Measurements from ENCODE around the gene ATP5F1B. TPM values are rescaled to one million over a fixed set of nuclear protein-coding genes. Genes with fewer than 3 reads are reported as not detected.
A peak's percentile ranks its signal among the peaks of the same experiment; 100 is the strongest.
"Not testable (repeated sequence)": the region's sequence is repeated elsewhere in the genome, so short reads cannot be mapped to it uniquely, and the experiment has no call there.

The ATP5F1B gene
- polyA plus RNA-seq, 6 donors from 2014 or later = 711 to 1,110 (median 809) TPM

DNA sequence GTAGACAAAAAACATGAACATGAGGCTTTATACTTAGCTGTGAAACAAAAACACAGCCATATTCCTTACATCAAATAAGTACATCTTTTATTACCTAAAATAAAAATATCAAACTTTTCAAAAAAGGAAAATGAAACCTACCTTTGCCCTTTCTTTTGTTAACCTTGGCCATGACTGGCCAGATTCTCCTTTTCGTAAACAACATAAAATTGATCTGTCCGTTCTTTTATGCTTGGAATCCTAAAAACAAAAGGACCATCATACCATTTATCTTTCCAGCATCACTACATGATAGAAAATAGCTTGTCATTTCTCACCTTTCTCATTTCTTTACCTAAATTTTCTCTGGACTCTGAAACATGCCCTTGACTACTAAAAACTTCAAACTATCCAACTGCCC, 25.8 kb upstream of the ATP5F1B start:
- peak overlapping the region in 2 of 6 donors; percentile 22 to 45 for H3K27ac Mint-ChIP-seq
- no peaks in the 10 kb centered on the region for H3K27me3 Mint-ChIP-seq
- peaks cover 0 to 4% of the 10 kb centered on the region in 2 donors for H3K36me3 Mint-ChIP-seq
- no peaks in the 10 kb centered on the region for H3K9me3 Mint-ChIP-seq
- no peak for DNase-seq
- no peak for ATAC-seq (ENCODE audit: low read depth in 2 of 2)
- H3K4me3 Mint-ChIP-seq = no peak overlapping the region
- H3K4me1 Mint-ChIP-seq = peaks cover 4 to 29% (median 19%) of the 10 kb centered on the region in 3 donors

DNA sequence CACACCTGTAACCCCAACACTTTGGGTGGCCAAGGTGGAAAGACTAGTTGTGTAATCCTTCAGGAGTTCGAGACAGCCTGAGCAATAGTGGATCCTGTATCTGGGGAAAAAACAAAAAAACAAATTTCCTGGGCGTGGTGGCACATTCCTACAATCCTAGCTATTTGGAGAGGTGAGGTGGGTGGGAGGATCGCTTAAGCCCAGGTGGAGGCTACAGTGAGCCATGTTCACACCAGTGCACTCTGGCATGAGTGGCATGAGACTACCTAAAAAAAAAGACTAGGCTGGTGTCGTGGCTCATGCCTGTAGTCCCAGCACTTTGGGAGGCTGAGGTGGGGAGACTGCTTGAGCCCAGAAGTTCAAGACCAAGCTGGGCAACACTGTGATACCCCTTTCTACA, 25.1 kb upstream of the ATP5F1B start:
- Mint-ChIP-seq H3K36me3 (peaks cover 0 to 4% of the 10 kb centered on the region in 2 donors), H3K27me3 (no peaks in the 10 kb centered on the region), H3K9me3 (no peaks in the 10 kb centered on the region), H3K4me1 (peaks cover 4 to 24% (median 14%) of the 10 kb centered on the region in 3 donors), H3K27ac (no peak overlapping the region), H3K4me3 (no peak overlapping the region)
- DNase-seq = no peak
- no peak for ATAC-seq (ENCODE audit: low read depth in 2 of 2)

DNA sequence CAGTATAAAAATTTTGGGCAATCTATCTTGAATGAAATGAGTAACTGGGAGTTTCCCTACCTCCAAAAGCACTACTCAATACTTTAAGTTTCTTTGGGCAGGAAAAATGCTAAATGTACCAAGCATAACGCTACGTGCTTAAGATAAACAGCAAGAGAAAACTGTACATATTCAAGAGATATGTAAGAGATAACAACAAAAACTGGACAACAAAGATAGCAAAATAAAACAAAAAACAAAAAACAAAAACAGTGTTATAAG, 22.3 kb upstream of the ATP5F1B start:
- no peak overlapping the region for H3K4me3 Mint-ChIP-seq
- DNase-seq (no peak), ATAC-seq (ENCODE audit: low read depth in 2 of 2) (no peak)
- no peaks in the 10 kb centered on the region for H3K27me3 Mint-ChIP-seq
- peaks cover 0 to 6% of the 10 kb centered on the region in 2 donors for H3K36me3 Mint-ChIP-seq
- peaks cover 2 to 13% (median 10%) of the 10 kb centered on the region in 3 donors for H3K4me1 Mint-ChIP-seq
- peak overlapping the region in 1 of 6 donors; percentile 49 for H3K27ac Mint-ChIP-seq
- H3K9me3 Mint-ChIP-seq = no peaks in the 10 kb centered on the region

DNA sequence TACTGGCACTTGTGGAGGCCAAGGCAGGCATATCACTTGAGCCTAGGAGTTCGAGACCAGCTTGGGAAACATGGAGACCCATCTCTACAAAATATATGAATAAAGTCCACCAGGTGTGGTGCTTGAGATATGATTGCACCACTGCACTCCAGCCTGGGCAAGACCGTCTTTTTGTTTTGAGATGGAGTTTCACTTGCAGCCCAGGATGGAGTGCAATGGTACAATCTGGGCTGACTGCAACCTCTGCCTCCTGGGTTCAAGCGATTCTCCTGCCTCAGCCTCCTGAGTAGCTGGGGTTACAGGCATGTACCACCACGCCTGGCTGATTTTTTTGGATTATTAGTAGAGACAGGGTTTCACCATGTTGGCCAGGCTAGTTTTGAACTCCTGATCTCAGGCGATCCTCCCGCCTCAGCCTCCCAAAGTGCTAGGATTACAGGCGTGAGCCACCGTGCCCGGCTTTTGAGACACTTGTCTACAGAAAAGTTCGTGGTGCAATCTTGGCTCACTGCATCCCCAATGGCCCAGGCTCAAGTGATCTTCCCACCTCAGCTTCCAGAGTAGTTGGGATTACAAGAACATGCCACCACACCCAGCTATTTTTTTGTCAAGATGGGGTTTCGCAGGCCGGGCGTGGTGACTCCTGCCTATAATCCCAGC, 16.3 kb upstream of the ATP5F1B start:
- no peak for DNase-seq
- Mint-ChIP-seq H3K9me3 (no peaks in the 10 kb centered on the region), H3K4me3 (no peak overlapping the region), H3K27ac (peak overlapping the region in 3 of 6 donors; percentile 10 to 41 (median 28)), H3K27me3 (no peaks in the 10 kb centered on the region), H3K36me3 (peaks cover 0 to 6% of the 10 kb centered on the region in 2 donors), H3K4me1 (peaks cover 0 to 5% (median 0%) of the 10 kb centered on the region in 3 donors)
- no peak for ATAC-seq (ENCODE audit: low read depth in 2 of 2)

DNA sequence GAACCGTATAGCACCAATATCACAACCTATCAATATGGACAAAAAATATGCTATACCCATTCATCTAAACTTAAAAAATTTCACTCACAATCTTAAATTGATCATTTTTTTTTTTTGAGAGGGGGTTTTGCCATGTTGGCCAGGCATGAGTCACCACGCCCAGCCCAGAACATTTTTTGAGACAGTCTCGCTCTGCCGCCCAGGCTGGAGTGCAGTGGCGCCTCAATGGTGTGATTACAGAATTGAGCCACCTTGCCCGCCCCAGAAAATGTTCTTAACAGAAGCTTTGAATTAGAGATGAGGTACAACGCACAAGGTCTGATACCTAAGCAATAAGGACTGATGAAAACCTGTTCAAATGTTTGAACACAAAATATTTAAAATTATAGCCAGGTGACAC, 15.8 kb upstream of the ATP5F1B start:
- H3K27me3 Mint-ChIP-seq = no peaks in the 10 kb centered on the region
- H3K4me3 Mint-ChIP-seq = no peak overlapping the region
- H3K27ac Mint-ChIP-seq = peak overlapping the region in 1 of 6 donors; percentile 38
- H3K36me3 Mint-ChIP-seq = peaks cover 0 to 6% of the 10 kb centered on the region in 2 donors
- no peaks in the 10 kb centered on the region for H3K9me3 Mint-ChIP-seq
- DNase-seq (no peak), ATAC-seq (ENCODE audit: low read depth in 2 of 2) (peak in 1 of 2 donors; percentile 32)
- H3K4me1 Mint-ChIP-seq = peaks cover 0 to 5% (median 0%) of the 10 kb centered on the region in 3 donors

DNA sequence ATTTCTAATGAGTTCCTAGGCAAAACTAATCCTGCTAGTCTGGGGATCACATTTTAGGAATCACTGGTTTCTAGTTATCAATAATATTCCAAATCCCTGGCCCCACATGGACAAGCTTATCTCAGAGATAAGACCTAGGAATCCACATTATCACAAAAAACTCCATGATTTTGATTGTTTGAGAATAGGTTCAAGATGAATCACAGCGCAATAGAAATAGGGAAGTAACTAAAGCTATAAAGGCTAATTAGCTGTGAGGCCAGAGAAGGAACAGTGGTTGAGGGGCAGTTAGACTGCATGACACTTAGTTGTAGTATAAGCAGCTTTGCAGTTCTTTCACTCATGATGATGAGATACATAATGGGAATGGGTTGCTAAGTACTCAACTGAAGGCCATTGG, 13.1 kb upstream of the ATP5F1B start:
- Mint-ChIP-seq H3K36me3 (peaks cover 0 to 6% of the 10 kb centered on the region in 2 donors), H3K4me3 (no peak overlapping the region), H3K9me3 (peaks cover 0 to 8% (median 4%) of the 10 kb centered on the region in 7 donors), H3K4me1 (peaks cover 0 to 5% (median 0%) of the 10 kb centered on the region in 3 donors), H3K27me3 (no peaks in the 10 kb centered on the region), H3K27ac (peak overlapping the region in 3 of 6 donors; percentile 35 to 47 (median 36))
- ATAC-seq (ENCODE audit: low read depth in 2 of 2) = peak in 1 of 2 donors; percentile 43
- DNase-seq = no peak

DNA sequence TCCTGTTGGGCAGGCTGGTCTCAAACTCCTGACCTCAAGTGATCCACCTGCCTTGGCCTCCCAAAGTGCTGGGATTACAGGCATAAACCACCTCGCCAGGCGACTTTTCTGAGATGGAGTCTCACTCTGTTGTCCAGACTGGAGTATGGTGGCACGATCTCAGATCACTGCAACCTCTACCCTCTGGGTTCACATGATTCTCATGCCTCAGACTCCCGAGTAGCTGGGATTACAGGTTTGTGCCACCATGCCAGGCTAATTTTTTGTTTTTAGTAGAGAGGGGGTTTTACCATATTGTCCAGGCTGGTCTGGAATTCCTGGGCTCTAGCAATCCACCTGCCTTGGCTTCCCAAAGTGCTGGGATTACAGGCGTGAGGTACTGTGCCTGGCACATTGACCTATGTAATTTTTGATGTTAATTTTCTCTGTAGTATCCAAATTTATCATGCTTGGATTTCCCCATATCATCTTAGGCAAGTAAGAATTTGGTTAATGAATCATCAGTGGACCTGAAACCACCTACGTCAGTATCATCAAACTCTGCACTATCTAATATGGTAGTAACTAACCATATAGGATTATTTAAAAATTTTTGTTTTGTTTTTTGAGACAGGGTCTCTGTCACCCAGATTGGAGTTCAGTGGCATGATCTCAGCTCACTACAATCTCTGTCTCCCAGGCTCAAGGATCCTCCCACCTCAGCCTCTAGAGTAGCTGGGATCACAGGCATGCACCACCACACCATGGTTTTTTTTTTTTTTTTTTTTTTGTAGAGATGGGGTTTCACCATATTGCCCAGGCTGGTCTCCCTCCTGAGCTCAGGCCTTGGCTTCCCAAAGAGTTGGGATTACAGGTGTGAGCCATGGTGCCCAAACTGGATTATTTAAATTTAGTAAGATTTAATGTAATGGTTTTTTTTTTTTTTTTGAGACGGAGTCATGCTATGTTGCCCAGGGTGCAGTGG, 11.9 kb upstream of the ATP5F1B start:
- Mint-ChIP-seq H3K27ac (peak overlapping the region in 1 of 6 donors; percentile 74), H3K4me1 (no peaks in the 10 kb centered on the region), H3K4me3 (no peak overlapping the region), H3K36me3 (peaks cover 0 to 10% of the 10 kb centered on the region in 2 donors), H3K9me3 (peaks cover 0 to 18% (median 14%) of the 10 kb centered on the region in 7 donors), H3K27me3 (no peaks in the 10 kb centered on the region)
- DNase-seq (no peak), ATAC-seq (ENCODE audit: low read depth in 2 of 2) (peak in 1 of 2 donors; percentile 25)

DNA sequence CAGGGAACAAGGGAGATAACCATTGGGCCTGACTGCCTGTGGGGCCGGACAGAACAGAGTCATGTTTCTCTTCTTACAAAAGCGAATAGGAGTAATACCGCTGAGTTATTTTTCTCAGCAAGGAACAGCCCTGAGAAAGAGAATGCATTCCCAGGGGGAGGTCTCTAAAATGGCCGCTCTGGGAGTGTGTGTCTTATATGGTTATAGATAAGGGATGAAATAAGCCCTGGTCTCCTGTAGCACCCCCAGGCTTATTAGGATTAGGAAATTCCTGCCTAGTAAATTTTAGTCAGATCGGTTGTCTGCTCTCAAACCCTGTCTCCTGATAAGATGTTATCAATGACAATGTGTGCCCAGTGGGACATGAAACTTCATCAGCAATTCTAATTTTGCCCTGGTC, 8.0 kb upstream of the ATP5F1B start:
- H3K27ac Mint-ChIP-seq = peak overlapping the region in 1 of 6 donors; percentile 13

DNA sequence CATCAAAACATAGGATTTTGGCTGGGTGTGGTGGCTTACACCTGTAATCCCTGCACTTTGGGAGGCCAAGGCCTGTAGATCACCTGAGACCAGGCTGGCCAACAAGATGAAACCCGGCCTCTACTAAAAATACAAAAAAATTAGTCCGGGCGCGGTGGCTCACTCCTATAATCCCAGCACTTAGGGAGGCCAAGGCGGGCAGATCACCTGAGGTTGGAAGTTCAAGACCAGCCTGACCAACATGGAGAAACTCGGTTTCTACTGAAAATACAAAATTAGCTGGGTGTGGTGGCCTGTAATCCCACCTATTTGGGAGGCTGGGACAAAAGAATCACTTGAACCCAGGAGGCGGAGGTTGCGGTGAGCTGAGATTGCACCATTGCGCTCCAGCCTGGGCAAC, 2.2 kb upstream of the ATP5F1B start:
- peak overlapping the region in 1 of 6 donors; percentile 77 for H3K27ac Mint-ChIP-seq

More for the DNA sequence above, 8.0 kb upstream of the ATP5F1B start:
- not testable (repeated sequence) for ATAC-seq (ENCODE audit: low read depth in 2 of 2); H3K4me3 Mint-ChIP-seq; H3K27me3 Mint-ChIP-seq; H3K4me1 Mint-ChIP-seq; DNase-seq
- Mint-ChIP-seq H3K36me3 (peaks cover 0 to 12% of the 10 kb centered on the region in 2 donors), H3K9me3 (peaks cover 0 to 20% (median 16%) of the 10 kb centered on the region in 7 donors)

DNA sequence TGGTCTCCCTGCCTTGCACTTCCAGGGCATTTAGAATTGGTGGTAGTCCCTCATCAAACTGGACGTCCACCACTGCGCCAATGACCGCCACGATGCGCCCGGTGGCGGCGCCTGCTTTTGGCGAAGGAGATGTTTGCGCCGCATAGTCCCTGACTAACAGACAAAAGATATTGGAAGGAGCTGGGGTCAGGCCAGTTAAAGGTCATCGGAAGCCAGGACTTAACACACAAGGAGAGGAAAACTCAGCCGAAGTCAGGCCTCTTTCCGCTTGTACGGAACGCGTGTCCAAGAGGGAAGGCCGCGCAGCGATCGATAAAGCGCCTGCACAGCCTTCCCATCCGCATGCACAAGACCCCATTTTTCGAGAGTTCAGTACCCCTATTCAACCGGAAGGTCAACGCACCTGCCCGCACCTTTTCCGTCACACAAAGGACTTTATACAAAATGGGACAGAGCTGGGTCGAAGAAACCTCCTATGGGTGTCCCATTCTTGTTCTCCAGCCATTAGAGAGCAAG, 525 bp downstream of the ATP5F1B start:
- Mint-ChIP-seq H3K4me3 (peak overlapping the region; percentile 79 to 98 (median 96)), H3K4me1 (peaks cover 11 to 32% (median 24%) of the 10 kb centered on the region in 3 donors)
- ATAC-seq (ENCODE audit: low read depth in 2 of 2) = no peak

More for the DNA sequence above, 2.2 kb upstream of the ATP5F1B start:
- H3K36me3 Mint-ChIP-seq = peaks cover 7 to 13% of the 10 kb centered on the region in 2 donors
- H3K27me3 Mint-ChIP-seq; DNase-seq; H3K9me3 Mint-ChIP-seq; ATAC-seq (ENCODE audit: low read depth in 2 of 2): not testable (repeated sequence)
- H3K4me1 Mint-ChIP-seq = peaks cover 11 to 32% (median 24%) of the 10 kb centered on the region in 3 donors
- peak overlapping the region in 2 of 8 donors; percentile 15 to 57 for H3K4me3 Mint-ChIP-seq

DNA sequence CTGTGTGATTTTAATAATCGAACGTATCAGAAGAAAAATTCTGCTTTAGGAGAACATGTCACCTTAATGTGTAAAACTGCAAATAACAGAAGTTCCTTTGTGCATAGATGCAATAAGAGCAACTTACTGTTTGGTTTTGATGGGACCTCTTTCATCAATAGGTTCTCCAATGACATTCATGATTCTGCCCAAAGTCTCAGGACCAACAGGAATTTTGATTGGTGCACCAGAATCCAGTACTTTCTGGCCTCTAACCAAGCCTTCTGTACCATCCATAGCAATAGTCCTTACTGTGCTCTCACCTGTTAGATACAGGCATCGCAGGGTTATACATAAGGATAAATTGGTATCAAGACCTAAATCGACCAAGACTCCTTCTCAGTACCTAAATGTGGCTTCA, 1.1 kb downstream of the ATP5F1B start:
- H3K4me3 Mint-ChIP-seq = peak overlapping the region; percentile 79 to 98 (median 96)
- no peak for ATAC-seq (ENCODE audit: low read depth in 2 of 2)
- peaks cover 11 to 35% (median 24%) of the 10 kb centered on the region in 3 donors for H3K4me1 Mint-ChIP-seq
- H3K27me3 Mint-ChIP-seq = no peaks in the 10 kb centered on the region
- no peaks in the 10 kb centered on the region for H3K9me3 Mint-ChIP-seq
- H3K27ac Mint-ChIP-seq = peak overlapping the region; percentile 65 to 99 (median 98)
- DNase-seq = no peak
- H3K36me3 Mint-ChIP-seq = peaks cover 12 to 18% of the 10 kb centered on the region in 2 donors

More for the DNA sequence above, 525 bp downstream of the ATP5F1B start:
- no peak for DNase-seq
- Mint-ChIP-seq H3K27me3 (no peaks in the 10 kb centered on the region), H3K9me3 (no peaks in the 10 kb centered on the region), H3K27ac (peak overlapping the region; percentile 95 to 99 (median 98)), H3K36me3 (peaks cover 12% of the 10 kb centered on the region in 2 donors)

DNA sequence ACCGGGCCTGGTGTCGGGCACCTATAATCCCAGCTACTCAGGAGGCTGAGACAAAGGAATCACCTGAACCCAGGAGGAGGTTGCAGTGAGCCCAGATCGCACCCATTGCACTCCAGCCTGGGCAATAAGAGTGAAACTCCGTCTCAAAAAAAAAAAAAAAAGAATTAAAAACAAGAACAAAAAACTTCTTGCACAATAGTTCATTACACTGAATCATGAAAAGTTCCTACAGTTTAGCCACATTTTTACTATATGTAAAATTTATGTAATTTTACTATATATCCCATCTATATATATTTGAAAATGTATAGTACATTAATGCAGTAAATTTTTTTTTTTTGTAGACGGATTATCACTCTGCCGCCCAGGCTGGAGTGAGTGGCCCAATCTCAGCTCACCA, 4.6 kb downstream of the ATP5F1B start:
- H3K27me3 Mint-ChIP-seq = no peaks in the 10 kb centered on the region
- peaks cover 19 to 50% (median 32%) of the 10 kb centered on the region in 3 donors for H3K4me1 Mint-ChIP-seq
- no peak overlapping the region for H3K27ac Mint-ChIP-seq

DNA sequence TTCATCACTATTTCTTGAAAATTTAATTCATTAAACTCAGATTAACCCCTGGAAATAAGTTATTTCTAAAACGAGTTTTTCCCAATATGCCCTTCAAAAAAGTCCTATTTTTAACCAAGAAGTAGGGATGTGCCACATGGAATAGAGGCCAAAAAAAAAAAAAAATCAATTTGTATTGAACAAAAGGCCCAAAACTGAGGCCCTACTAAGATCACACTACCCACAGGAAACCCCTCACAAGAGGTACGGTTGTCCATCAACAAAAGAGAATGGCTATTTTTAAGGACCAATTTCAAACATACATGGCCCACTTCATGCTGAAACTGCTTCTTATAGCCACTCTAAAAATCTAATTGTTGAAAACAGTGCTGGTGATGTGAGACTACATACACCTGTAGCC, 8.2 kb downstream of the ATP5F1B start:
- Mint-ChIP-seq H3K27ac (peak overlapping the region in 4 of 6 donors; percentile 57 to 99 (median 94)), H3K4me1 (peaks cover 42 to 59% (median 47%) of the 10 kb centered on the region in 3 donors), H3K27me3 (no peaks in the 10 kb centered on the region), H3K9me3 (no peaks in the 10 kb centered on the region), H3K36me3 (peaks cover 16 to 18% of the 10 kb centered on the region in 2 donors), H3K4me3 (peak overlapping the region in 5 of 8 donors; percentile 20 to 99 (median 44))
- ATAC-seq (ENCODE audit: low read depth in 2 of 2) (no peak), DNase-seq (no peak)

More for the DNA sequence above, 4.6 kb downstream of the ATP5F1B start:
- no peak for DNase-seq
- H3K36me3 Mint-ChIP-seq = peaks cover 24 to 25% of the 10 kb centered on the region in 2 donors
- H3K4me3 Mint-ChIP-seq = no peak overlapping the region
- H3K9me3 Mint-ChIP-seq = no peaks in the 10 kb centered on the region
- no peak for ATAC-seq (ENCODE audit: low read depth in 2 of 2)
